ENCODE measurements around the gene INPP4B. TPM values are rescaled to one million over a fixed set of nuclear protein-coding genes. Genes with fewer than 3 reads are reported as not detected.

INPP4B gene
- total RNA-seq, 2 experiments from 2014 or later, result not detected

GRCh38 chr4:142474398-142475087, 371.6 kb downstream of the INPP4B start:
- no peak overlapping the region for H2AFZ ChIP-seq (ENCODE audit: low read length)
- no peaks in the 10 kb centered on the region for H4K20me1 ChIP-seq (ENCODE audit: insufficient read depth, low read length)
- intact Hi-C loops (cut with micrococcal nuclease; ENCODE audit: unreplicated experiment), result no loop called here
- no peaks in the 10 kb centered on the region for H3K4me1 ChIP-seq (ENCODE audit: insufficient read depth, low read length, poor library complexity, severe bottlenecking)
- no peaks in the 10 kb centered on the region for H3K9me3 ChIP-seq (ENCODE audit: low read length)
- H3K4me3 ChIP-seq (ENCODE audit: low read depth, low read length, poor library complexity, severe bottlenecking), result no peak overlapping the region
- H3K36me3 ChIP-seq (ENCODE audit: insufficient read depth, low read length), result no peaks in the 10 kb centered on the region
- POLR2A ChIA-PET, result interaction anchor here (1.1 kb wide), 1 partner anchor 139 kb away, joined by 3 read pairs; no protein-coding TSS in a partner anchor
- no TSS peak for BruUV-seq (replicated peaks)
- no peaks in the 10 kb centered on the region for H3K79me2 ChIP-seq (ENCODE audit: insufficient read depth, low read depth, low read length)
- no peaks in the 10 kb centered on the region for H3K9me2 ChIP-seq (ENCODE audit: insufficient read depth, low read length)
- no peak overlapping the region for H3K27ac ChIP-seq (ENCODE audit: low read depth, low read length, poor library complexity, severe bottlenecking)
- TF ChIP-seq CTCF (conservative IDR thresholded peaks at IDR 0.05; ENCODE audit: low read length) (no peak), EZH2phosphoT487 (IDR thresholded peaks at IDR 0.05; ENCODE audit: borderline replicate concordance, low read depth, low read length) (no peak)
- CTCF ChIA-PET (ENCODE audit: unreplicated experiment), result interaction anchor here (0.6 kb wide), 1 partner anchor 68 kb away, joined by 3 read pairs; no protein-coding TSS in a partner anchor
- DNase-seq (ENCODE audit: low spot score), result no peak
- no peak overlapping the region for H3K4me2 ChIP-seq (ENCODE audit: low read length)

GRCh38 chr4:142473960-142474338, 372.2 kb downstream of the INPP4B start:
- no peaks in the 10 kb centered on the region for H3K79me2 ChIP-seq (ENCODE audit: insufficient read depth, low read depth, low read length)
- POLR2A ChIA-PET, result interaction anchor here (1.1 kb wide), 1 partner anchor 139 kb away, joined by 3 read pairs; no protein-coding TSS in a partner anchor
- H3K36me3 ChIP-seq (ENCODE audit: insufficient read depth, low read length), result no peaks in the 10 kb centered on the region
- peak; percentile 5 for DNase-seq (ENCODE audit: low spot score)
- H3K4me2 ChIP-seq (ENCODE audit: low read length), result no peak overlapping the region
- no peaks in the 10 kb centered on the region for H3K9me3 ChIP-seq (ENCODE audit: low read length)
- no peaks in the 10 kb centered on the region for H3K4me1 ChIP-seq (ENCODE audit: insufficient read depth, low read length, poor library complexity, severe bottlenecking)
- intact Hi-C loops (cut with micrococcal nuclease; ENCODE audit: unreplicated experiment), result no loop called here
- no peaks in the 10 kb centered on the region for H3K9me2 ChIP-seq (ENCODE audit: insufficient read depth, low read length)
- no peak overlapping the region for H3K27ac ChIP-seq (ENCODE audit: low read depth, low read length, poor library complexity, severe bottlenecking)
- no peaks in the 10 kb centered on the region for H4K20me1 ChIP-seq (ENCODE audit: insufficient read depth, low read length)
- BruUV-seq (replicated peaks), result no TSS peak
- no peak overlapping the region for H3K4me3 ChIP-seq (ENCODE audit: low read depth, low read length, poor library complexity, severe bottlenecking)
- TF ChIP-seq EZH2phosphoT487 (IDR thresholded peaks at IDR 0.05; ENCODE audit: borderline replicate concordance, low read depth, low read length) (no peak), CTCF (conservative IDR thresholded peaks at IDR 0.05; ENCODE audit: low read length) (no peak)
- no peak overlapping the region for H2AFZ ChIP-seq (ENCODE audit: low read length)
- CTCF ChIA-PET (ENCODE audit: unreplicated experiment), result interaction anchor here (0.6 kb wide), 1 partner anchor 67 kb away, joined by 3 read pairs; no protein-coding TSS in a partner anchor
